HepG2 (cell line): ENCODE results near the gene RASGRF1. TPM values are rescaled to one million over a fixed set of nuclear protein-coding genes. Genes with fewer than 3 reads are reported as not detected.

Experiments
- ATAC-seq: fragments of 200-7000 bp; cut with Tn5 transposase; 3 replicates; pipeline ENCODE4 v1.9.1; 2020; ENCODE audit warnings: mild to moderate bottlenecking, moderate library complexity
- BruUV-seq: library from RNA; stranded (reverse); fragments of 400-500 nt; replicated peaks from 2 replicates; lab custom pipeline; 2021; lab: Mats Ljungman, UMichigan
- CTCF ChIA-PET: fragments of 300-600 bp; formaldehyde crosslinking; extraction: SDS; loops from one replicate; lab custom pipeline; 2021; ENCODE audit warnings: low total read pairs, inconsistent platforms, low intra/inter-chr PET ratio; lab: Yijun Ruan, JAX
- POLR2A ChIA-PET: fragments of 350-600 bp; sonication (Branson Sonifier 250); formaldehyde crosslinking; loops from one replicate; lab custom pipeline; 2020; ENCODE audit warnings: antibody characterized with exemption, inconsistent platforms; lab: Yijun Ruan, JAX
- DNase-seq: peaks from one replicate; pipeline ENCODE4 v3.0.0-alpha.2; 2015; ENCODE audit warnings: low spot score
- FAIRE-seq: peaks from 3 replicates; lab custom pipeline; 2011; peaks lifted over from hg19 to GRCh38; lab: Jason Lieb, UNC
- H2AFZ ChIP-seq: one replicate; pipeline ENCODE4 v1.6.1; 2011; ENCODE audit warnings: low read length, inconsistent platforms
- H3K27ac ChIP-seq: fragments of 300-600 bp; 3 replicates; pipeline ENCODE4 v1.8.0; 2011; ENCODE audit warnings: mixed run types, mild to moderate bottlenecking, mixed read lengths, low read length, inconsistent platforms; ENCODE audit not compliant: insufficient read depth; ENCODE audit errors: extremely low read length
- H3K27me3 ChIP-seq, 2 experiments: fragments of 200-600 bp in 1 of 2; 2 replicates in 1 of 2; 3 replicates in 1 of 2; pipeline versions ENCODE4 v1.6.0 to v1.8.0; 2011; ENCODE audit warnings: low read length in 2 of 2, mild to moderate bottlenecking in 2 of 2, moderate library complexity in 2 of 2, inconsistent platforms in 1 of 2; ENCODE audit not compliant: insufficient read depth in 2 of 2, control insufficient read depth in 1 of 2
- H3K36me3 ChIP-seq, 2 experiments: fragments of 200-600 bp in 1 of 2; replicated peaks in 1 of 2; 2 replicates in 1 of 2; 3 replicates in 1 of 2; pipeline versions ENCODE4 v1.5.1 to v1.8.0; 2011; ENCODE audit warnings: low read length in 2 of 2, inconsistent platforms in 1 of 2; ENCODE audit not compliant: insufficient read depth in 2 of 2, control insufficient read depth in 1 of 2
- H3K4me1 ChIP-seq: 2 replicates; pipeline ENCODE4 v1.5.1; 2012; ENCODE audit warnings: low read length, inconsistent platforms; ENCODE audit not compliant: insufficient read depth
- H3K4me2 ChIP-seq: 2 replicates; pipeline ENCODE4 v1.6.0; 2011; ENCODE audit warnings: low read depth, low read length, inconsistent platforms
- H3K4me3 ChIP-seq, 3 experiments: fragments of 200-600 bp in 1 of 3; sonication (generic), shearing (Covaris generic) in 1 of 3; replicated peaks in 1 of 3; 2 replicates each; pipeline ENCODE4 v1.5.1; 2011 to 2016; ENCODE audit warnings: low read length in 3 of 3, inconsistent platforms in 2 of 3, low read depth in 2 of 3, mild to moderate bottlenecking in 2 of 3, control low read depth in 1 of 3, mixed read lengths in 1 of 3; ENCODE audit not compliant: insufficient read depth in 1 of 3
- H3K79me2 ChIP-seq: one replicate; pipeline ENCODE4 v1.6.1; 2011; ENCODE audit warnings: low read length, inconsistent platforms; ENCODE audit not compliant: insufficient read depth
- H3K9ac ChIP-seq: 2 replicates; pipeline ENCODE4 v1.6.0; 2011; ENCODE audit warnings: mild to moderate bottlenecking, low read depth, low read length, inconsistent platforms; ENCODE audit not compliant: insufficient read depth
- H3K9me3 ChIP-seq: 2 replicates; pipeline ENCODE4 v1.5.1; 2012; ENCODE audit warnings: mild to moderate bottlenecking, low read length
- H4K20me1 ChIP-seq: 2 replicates; pipeline ENCODE4 v1.6.0; 2011; ENCODE audit warnings: inconsistent platforms, mild to moderate bottlenecking, low read length, moderate library complexity; ENCODE audit not compliant: insufficient read depth
- MIER3 ChIP-seq: IDR thresholded peaks from 2 replicates; pipeline ENCODE4 v1.6.1; 2016; ENCODE audit warnings: missing compliant biosample characterization, borderline replicate concordance
- STAT5B ChIP-seq: sonication (generic); formaldehyde crosslinking; IDR thresholded peaks from 2 replicates; pipeline ENCODE4 v1.4.0; 2020; ENCODE audit warnings: missing genetic modification reagents
- ZNF24 ChIP-seq: fragments of 450-650 bp; IDR thresholded peaks from 2 replicates; pipeline ENCODE4 v1.6.1; 2017; ENCODE audit warnings: antibody characterized with exemption, mild to moderate bottlenecking
- ZNF264 ChIP-seq: sonication (generic); formaldehyde crosslinking; IDR thresholded peaks from 2 replicates; pipeline ENCODE4 v1.4.0; 2020; ENCODE audit warnings: missing genetic modification reagents
- ZNF703 ChIP-seq: sonication (generic); formaldehyde crosslinking; IDR thresholded peaks from 2 replicates; pipeline ENCODE4 v1.5.1; 2020; ENCODE audit warnings: missing genetic modification reagents, mild to moderate bottlenecking, moderate library complexity, borderline replicate concordance
- WGBS: methylation state at CpG from one replicate; pipeline ENCODE4 v1.1.6; 2017; ENCODE audit warnings: low lambda C conversion rate; 5-methylcytosine and 5-hydroxymethylcytosine counted together
- in situ Hi-C: cut with HindIII; loops from 2 replicates; pipeline ENCODE4 v1.10.0; 2017; ENCODE audit warnings: low pct_unique_long_range_greater_than_20kb; ENCODE audit not compliant: extremely low pct_ligation_motif_present
- intact Hi-C: fragments of 100-400 bp; cut with micrococcal nuclease; formaldehyde crosslinking; loops from one replicate; pipeline ENCODE4 v1.10.0; 2022; ENCODE audit not compliant: unreplicated experiment
- polyA plus RNA-seq, 8 experiments: library from polyadenylated mRNA; depleted of rRNA in 3 of 8; stranded (reverse) in 7 of 8; unstranded in 1 of 8; fragments of >200 nt; fragmentation: Illumina TruSeq in 4 of 8; extraction: Trizol in 4 of 8; gene quantifications; 2 replicates each; pipeline versions ENCODE4 v1.2.1 to v1.2.3, GENCODE V29; 2011 to 2016; ENCODE audit warnings: low read depth in 4 of 8, missing spikeins in 1 of 8, mixed read lengths in 1 of 8; ENCODE audit not compliant: insufficient read depth in 1 of 8
- total RNA-seq, 5 experiments: library from RNA; depleted of rRNA; stranded (reverse); fragments of >200 nt; fragmentation: Illumina TruSeq; extraction: Trizol; gene quantifications; 2 replicates each; pipeline ENCODE4 v1.2.3, GENCODE V29; 2016; ENCODE audit warnings: low read depth in 1 of 5

RASGRF1 gene
- total and polyA plus RNA-seq, 2 of the 13 experiments (the other 11 are each of a cell fraction or from before 2014, with no cell fraction given), result 0.55 to 3.0 TPM

DNA sequence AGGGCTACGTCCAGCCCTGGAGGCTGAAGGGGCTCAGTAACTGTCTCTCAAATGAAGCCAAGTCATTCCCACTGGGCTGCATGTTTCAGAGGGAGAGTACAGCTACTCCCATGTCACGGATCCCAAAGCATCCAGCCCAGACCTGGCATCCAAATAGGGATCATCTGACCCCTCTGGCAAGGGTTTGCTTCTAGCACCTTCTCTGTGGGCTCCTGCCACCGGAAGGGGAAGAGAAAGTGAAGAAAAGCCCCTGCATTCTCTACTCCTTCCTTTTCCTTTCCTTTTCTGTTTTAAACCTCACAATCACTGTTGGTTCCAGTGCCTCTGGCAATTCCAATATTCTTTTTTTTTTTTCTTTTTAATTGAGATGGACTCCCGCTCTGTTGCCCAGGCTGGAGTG, 81.2 kb downstream of the RASGRF1 start:
- 96% methylated on average over 4 of the region's 4 CpGs for WGBS
- ChIA-PET CTCF (no interaction called here), POLR2A (interaction anchor here (0.9 kb wide), 1 partner anchor 16 kb away, joined by 5 read pairs; no protein-coding TSS in a partner anchor)
- intact Hi-C loops, result loop anchor here (5.0 kb wide), 1 partner anchor 92 kb away; no protein-coding TSS in a partner anchor
- Histone ChIP-seq H3K36me3 (no peaks in the 10 kb centered on the region), H3K4me3 (no peak overlapping the region), H3K79me2 (no peaks in the 10 kb centered on the region), H3K4me1 (peaks cover 40% of the 10 kb centered on the region), H4K20me1 (no peaks in the 10 kb centered on the region), H3K9ac (no peak overlapping the region), H3K9me3 (no peaks in the 10 kb centered on the region), H3K4me2 (no peak overlapping the region), H3K27ac (no peak overlapping the region), H2AFZ (no peak overlapping the region), H3K27me3 (no peaks in the 10 kb centered on the region; a peak in 1 of 5 replicates)
- no TSS peak for BruUV-seq
- FAIRE-seq (no peak), DNase-seq (no peak), ATAC-seq (no peak)
- in situ Hi-C loops, result loop anchor here (5.0 kb wide), 1 partner anchor 62 kb away; the partner anchor contains the start of gene CTSH
- TF ChIP-seq ZNF264 (CRISPR knock-in tag), result no peak

DNA sequence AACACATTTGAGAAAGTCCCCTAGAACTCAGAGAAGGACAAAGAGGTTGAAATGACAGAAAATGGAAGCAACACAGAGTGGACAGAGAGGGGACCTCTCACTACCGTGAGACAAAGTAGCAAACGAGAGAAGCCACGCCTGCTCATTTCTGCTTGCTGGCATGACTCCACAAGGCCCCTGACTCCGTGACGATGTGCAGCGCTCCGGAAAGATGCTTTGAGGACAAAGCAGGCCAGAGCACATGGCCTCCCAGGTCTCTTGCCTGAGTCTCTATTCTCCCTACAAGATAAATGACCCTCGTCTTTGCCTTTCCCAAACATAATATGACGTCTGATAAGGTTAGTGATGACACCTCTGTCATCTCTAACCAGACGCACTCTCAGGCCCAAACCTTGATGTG, 81.9 kb downstream of the RASGRF1 start:
- Histone ChIP-seq H3K79me2 (no peaks in the 10 kb centered on the region), H3K27ac (no peak overlapping the region), H3K9me3 (no peaks in the 10 kb centered on the region), H3K4me2 (no peak overlapping the region), H3K9ac (no peak overlapping the region), H2AFZ (no peak overlapping the region), H3K36me3 (no peaks in the 10 kb centered on the region), H3K27me3 (no peaks in the 10 kb centered on the region; a peak in 1 of 5 replicates), H3K4me3 (no peak overlapping the region), H4K20me1 (no peaks in the 10 kb centered on the region), H3K4me1 (peaks cover 48% of the 10 kb centered on the region)
- FAIRE-seq, result no peak
- ATAC-seq, result no peak
- intact Hi-C loops, result loop anchor here (5.0 kb wide), 1 partner anchor 91 kb away; no protein-coding TSS in a partner anchor
- CTCF ChIA-PET, result no interaction called here
- no peak for DNase-seq
- in situ Hi-C loops, result loop anchor here (5.0 kb wide), 1 partner anchor 61 kb away; the partner anchor contains the start of gene CTSH
- TF ChIP-seq ZNF703 (CRISPR knock-in tag) (no peak), MIER3 (CRISPR knock-in tag) (no peak), ZNF24 (no peak), STAT5B (CRISPR knock-in tag) (no peak)
- no TSS peak for BruUV-seq
- WGBS, result 93% methylated on average over 10 of the region's 10 CpGs
- POLR2A ChIA-PET, result no interaction called here
